Retinal pigment epithelial cell (primary cell): ENCODE results near the gene ANKRD50.

Source experiments
- DNase-seq: peaks from one replicate; pipeline ENCODE4 v3.0.0-alpha.2; 2010; ENCODE audit warnings: low read depth
- H3K4me3 ChIP-seq: 2 replicates; pipeline ENCODE4 v1.5.1; 2011; ENCODE audit warnings: mild to moderate bottlenecking, low read length, control low read depth, moderate library complexity
- TF ChIP-seq, protein P1 (sequence below): conservative IDR thresholded peaks from 2 replicates; pipeline ENCODE4 v1.5.1; 2011; ENCODE audit warnings: low read depth, low read length, control low read depth, inconsistent platforms

Gene ANKRD50, protein sequence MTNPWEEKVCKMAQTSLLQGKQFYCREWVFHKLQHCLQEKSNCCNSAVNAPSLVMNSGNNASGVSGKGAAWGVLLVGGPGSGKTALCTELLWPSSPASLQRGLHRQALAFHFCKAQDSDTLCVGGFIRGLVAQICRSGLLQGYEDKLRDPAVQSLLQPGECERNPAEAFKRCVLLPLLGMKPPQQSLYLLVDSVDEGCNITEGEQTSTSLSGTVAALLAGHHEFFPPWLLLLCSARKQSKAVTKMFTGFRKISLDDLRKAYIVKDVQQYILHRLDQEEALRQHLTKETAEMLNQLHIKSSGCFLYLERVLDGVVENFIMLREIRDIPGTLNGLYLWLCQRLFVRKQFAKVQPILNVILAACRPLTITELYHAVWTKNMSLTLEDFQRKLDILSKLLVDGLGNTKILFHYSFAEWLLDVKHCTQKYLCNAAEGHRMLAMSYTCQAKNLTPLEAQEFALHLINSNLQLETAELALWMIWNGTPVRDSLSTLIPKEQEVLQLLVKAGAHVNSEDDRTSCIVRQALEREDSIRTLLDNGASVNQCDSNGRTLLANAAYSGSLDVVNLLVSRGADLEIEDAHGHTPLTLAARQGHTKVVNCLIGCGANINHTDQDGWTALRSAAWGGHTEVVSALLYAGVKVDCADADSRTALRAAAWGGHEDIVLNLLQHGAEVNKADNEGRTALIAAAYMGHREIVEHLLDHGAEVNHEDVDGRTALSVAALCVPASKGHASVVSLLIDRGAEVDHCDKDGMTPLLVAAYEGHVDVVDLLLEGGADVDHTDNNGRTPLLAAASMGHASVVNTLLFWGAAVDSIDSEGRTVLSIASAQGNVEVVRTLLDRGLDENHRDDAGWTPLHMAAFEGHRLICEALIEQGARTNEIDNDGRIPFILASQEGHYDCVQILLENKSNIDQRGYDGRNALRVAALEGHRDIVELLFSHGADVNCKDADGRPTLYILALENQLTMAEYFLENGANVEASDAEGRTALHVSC (N-terminal part only)

GRCh38 chr4:124712372-124713184 lies at the start of gene ANKRD50:
ANKRD50 (minus strand) TSS chr4:124712732; CDS start chr4:124710511, 2,221 bp downstream.
- peak; percentile 69 for DNase-seq
- TF ChIP-seq, protein P1, sequence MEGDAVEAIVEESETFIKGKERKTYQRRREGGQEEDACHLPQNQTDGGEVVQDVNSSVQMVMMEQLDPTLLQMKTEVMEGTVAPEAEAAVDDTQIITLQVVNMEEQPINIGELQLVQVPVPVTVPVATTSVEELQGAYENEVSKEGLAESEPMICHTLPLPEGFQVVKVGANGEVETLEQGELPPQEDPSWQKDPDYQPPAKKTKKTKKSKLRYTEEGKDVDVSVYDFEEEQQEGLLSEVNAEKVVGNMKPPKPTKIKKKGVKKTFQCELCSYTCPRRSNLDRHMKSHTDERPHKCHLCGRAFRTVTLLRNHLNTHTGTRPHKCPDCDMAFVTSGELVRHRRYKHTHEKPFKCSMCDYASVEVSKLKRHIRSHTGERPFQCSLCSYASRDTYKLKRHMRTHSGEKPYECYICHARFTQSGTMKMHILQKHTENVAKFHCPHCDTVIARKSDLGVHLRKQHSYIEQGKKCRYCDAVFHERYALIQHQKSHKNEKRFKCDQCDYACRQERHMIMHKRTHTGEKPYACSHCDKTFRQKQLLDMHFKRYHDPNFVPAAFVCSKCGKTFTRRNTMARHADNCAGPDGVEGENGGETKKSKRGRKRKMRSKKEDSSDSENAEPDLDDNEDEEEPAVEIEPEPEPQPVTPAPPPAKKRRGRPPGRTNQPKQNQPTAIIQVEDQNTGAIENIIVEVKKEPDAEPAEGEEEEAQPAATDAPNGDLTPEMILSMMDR, result no peak
- H3K4me3 ChIP-seq, result peak within 1 kb of the TSS; percentile 80

DNA sequence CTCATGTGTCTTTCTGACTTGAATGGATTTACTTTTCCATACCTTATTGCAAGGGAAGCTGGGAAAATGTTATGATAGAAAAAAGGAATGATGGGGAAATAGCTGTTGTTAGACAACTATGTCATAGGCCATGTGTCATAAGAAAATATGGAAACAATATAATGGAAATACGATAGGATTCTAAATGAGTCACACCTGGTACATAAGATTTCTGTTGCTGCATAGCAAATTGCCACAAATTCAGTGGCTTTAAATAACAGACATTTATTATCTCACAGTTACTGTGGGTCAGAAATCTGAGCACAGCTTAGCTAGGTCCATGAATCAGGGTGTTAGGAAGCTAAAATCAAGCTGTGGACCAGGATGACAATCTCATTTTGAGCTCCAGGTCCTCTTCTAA lies 44.6 kb upstream of the ANKRD50 start:
- TF ChIP-seq, protein P1, result no peak
- H3K4me3 ChIP-seq, result no peak overlapping the region
- no peak for DNase-seq

DNA sequence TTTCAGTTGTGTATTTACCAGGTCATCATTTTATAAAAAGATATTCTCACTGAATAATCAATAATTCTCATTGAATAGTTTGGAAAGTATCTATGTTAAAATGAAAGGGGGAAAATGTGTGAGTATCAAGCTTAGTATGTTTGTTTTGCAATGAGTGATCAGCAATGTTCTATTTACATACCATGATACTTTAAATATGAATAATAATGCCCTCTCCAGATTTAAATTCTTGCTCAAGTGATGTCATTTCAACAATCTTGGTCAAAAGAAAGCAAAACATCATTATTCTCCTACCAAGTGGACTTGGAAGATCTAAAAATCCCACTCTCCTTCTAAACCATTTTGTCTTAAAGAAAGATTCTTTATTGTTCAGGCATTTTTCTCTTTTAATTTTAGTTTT lies 42.1 kb upstream of the ANKRD50 start:
- no peak for DNase-seq
- TF ChIP-seq, protein P1, result no peak
- no peak overlapping the region for H3K4me3 ChIP-seq

DNA sequence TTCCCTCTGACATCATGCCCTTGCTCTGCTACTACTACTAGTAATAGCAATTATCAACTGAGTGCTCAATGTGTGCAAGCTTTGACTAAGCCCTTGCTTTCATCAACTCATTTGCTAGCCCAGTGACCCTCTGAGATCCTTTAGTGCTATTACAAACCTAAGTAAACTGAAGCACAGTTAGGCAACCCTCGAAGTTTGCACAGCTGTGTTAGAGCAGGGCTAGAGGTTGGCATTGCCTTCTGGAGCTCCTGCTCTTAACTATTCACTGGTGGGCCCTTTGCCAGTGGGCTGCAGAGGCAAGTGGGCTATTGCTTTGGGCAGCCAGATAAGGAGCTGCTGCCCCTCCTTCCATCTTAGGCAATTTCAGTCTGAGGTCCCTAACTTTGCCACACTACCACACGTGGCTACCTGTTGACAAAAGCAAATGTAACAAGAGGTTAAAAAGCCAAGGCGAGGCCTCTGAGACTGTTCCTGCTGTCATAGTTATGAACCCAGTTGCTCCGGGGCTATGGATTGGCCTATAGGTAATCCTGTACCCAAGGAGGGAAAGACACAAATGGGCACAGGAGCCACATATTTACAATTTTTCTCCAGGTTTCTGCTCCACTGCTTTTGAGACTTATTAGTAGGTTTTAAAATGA lies 41.5 kb upstream of the ANKRD50 start:
- H3K4me3 ChIP-seq, result no peak overlapping the region
- TF ChIP-seq, protein P1, result no peak
- no peak for DNase-seq

- no peak overlapping the region for H3K4me3 ChIP-seq
- TF ChIP-seq, protein P1, result no peak
- DNase-seq, result no peak
These were observed 36.9 kb upstream of the ANKRD50 start for GRCh38 chr4:124749421-124749820.

- TF ChIP-seq, protein P1, result no peak
- no peak for DNase-seq
These were observed 36.4 kb upstream of the ANKRD50 start for GRCh38 chr4:124748965-124749364.

More at GRCh38 chr4:124748965-124749364, 36.4 kb upstream of the ANKRD50 start:
- H3K4me3 ChIP-seq, result no peak overlapping the region
